Heart left ventricle (tissue), 16 donors: ENCODE measurements around the gene HNF1A. TPM values are rescaled to one million over a fixed set of nuclear protein-coding genes. Genes with fewer than 3 reads are reported as not detected.

Experiments used
- ATAC-seq, 4 donors: fragments of 200-7000 bp; cut with Tn5 transposase; one replicate each; pipeline ENCODE4 v1.9.1; 2020 to 2022; ENCODE audit warnings: moderate library complexity in 4 of 4, mild to moderate bottlenecking in 3 of 4, moderate number of reproducible peaks in 1 of 4
- DNase-seq, 5 donors: peaks; one replicate each; pipeline ENCODE4 v3.0.0-alpha.2; 2020
- H3K27ac ChIP-seq, 12 donors: fragments of 200-600 bp; sonication (generic) in 4 of 12; one replicate each; pipeline versions ENCODE4 v1.5.0 to v1.8.0; 2016 to 2022; ENCODE audit warnings: mild to moderate bottlenecking in 2 of 12
- H3K27me3 ChIP-seq, 9 donors: fragments of 200-600 bp; sonication (generic) in 2 of 9; one replicate each; pipeline versions ENCODE4 v1.5.1 to v1.8.0; 2016 to 2022; ENCODE audit warnings: mild to moderate bottlenecking in 3 of 9
- H3K36me3 ChIP-seq, 9 donors: fragments of 200-600 bp; sonication (generic) in 2 of 9; one replicate each; pipeline versions ENCODE4 v1.5.0 to v1.8.0; 2018 to 2022; ENCODE audit warnings: mild to moderate bottlenecking in 2 of 9
- H3K4me1 ChIP-seq, 12 donors: fragments of 200-600 bp; sonication (generic) in 4 of 12; one replicate each; pipeline versions ENCODE4 v1.5.0 to v1.8.0; 2016 to 2022; ENCODE audit warnings: mild to moderate bottlenecking in 3 of 12
- H3K4me3 ChIP-seq, 12 donors: fragments of 200-600 bp; sonication (generic) in 4 of 12; one replicate each; pipeline versions ENCODE4 v1.5.0 to v1.8.0; 2017 to 2022; ENCODE audit warnings: mild to moderate bottlenecking in 9 of 12, moderate library complexity in 4 of 12
- H3K9me3 ChIP-seq, 12 donors: fragments of 200-600 bp; sonication (generic) in 4 of 12; one replicate each; pipeline versions ENCODE4 v1.5.0 to v1.8.0; 2016 to 2022; ENCODE audit warnings: mild to moderate bottlenecking in 1 of 12
- CTCF ChIP-seq, 12 donors: fragments of 200-600 bp; sonication (generic) in 4 of 12; IDR thresholded peaks; one replicate each; pipeline versions ENCODE4 v1.5.0 to v1.8.0; 2018 to 2022; ENCODE audit warnings: antibody characterized with exemption in 12 of 12, mild to moderate bottlenecking in 5 of 12
- POLR2A ChIP-seq, 2 donors: fragments of 450-650 bp; IDR thresholded peaks; one replicate each; pipeline ENCODE4 v1.6.1; 2017; ENCODE audit warnings: antibody characterized with exemption in 2 of 2, mild to moderate bottlenecking in 2 of 2, moderate library complexity in 2 of 2
- WGBS, 4 donors: extraction: QIAGEN DNeasy Blood & Tissue Kit in 2 of 4; methylation state at CpG; one replicate each; pipeline versions ENCODE4 v1.1.5 to v1.1.7; 2013 to 2018; 5-methylcytosine and 5-hydroxymethylcytosine counted together
- intact Hi-C, 10 donors: fragments of 100-400 bp; cut with DNase I; formaldehyde crosslinking; loops; one replicate each; pipeline versions ENCODE4 v1.11.1 to v1.14.2; 2022
- polyA plus RNA-seq, 2 donors: library from polyadenylated mRNA; stranded (reverse); fragments of 200-250 nt; gene quantifications; one replicate each; pipeline ENCODE4 v1.2.3, GENCODE V29; 2013
- total RNA-seq, 9 donors: library from RNA; depleted of rRNA in 2 of 9; stranded (reverse); fragments of >200 nt in 2 of 9; fragmentation: NEBNext Ultra II Directional in 3 of 9; extraction: Animal tissue kit (Norgen Biotek cat#: 25700) in 3 of 9; gene quantifications; one replicate each; pipeline versions ENCODE4 v1.1.0 to v1.2.4, GENCODE V29; 2016 to 2023
- donor health status: ischemic (EF 13 %, LVEDD 7.1; RV severe dilation, severe dysfunction).
- donor health status: healthy with polysubstance abuse.
- donor health status: DM: no; HTN: yes; CAD: no.
- donor health status: DM: no; HTN: no; CAD: no.
- donor health status: ischemic (EF 25% LVEDD 6.9; RV normal size, moderate dysfunction).
- donor health status: ischemic (EF 25% LVEDD 5.7; RV mildly dilated, moderate dysfunction).
- donor health status: healthy.
- donor health status: DM: yes; HTN: yes; CAD: no.
- donor health status: ischemic (EF 35%, LVEDD 5.7; RV mildly dilated, moderate dysfunction).
- donor health status: nonischemic (EF 11% LVEDD 7.7; RV severe dilation, severe dysfunction).
- donor health status: DM: yes; HTN: yes; CAD: no.
- donor health status: PGD.
- donor health status: ischemic (EF 29% LVEDD 5.4; RV normal size, mild dysfunction).
- donor health status: nonischemic (EF 23%, LVEDD 6.1; RV moderate dilation, normal function).

Gene HNF1A
- total and polyA plus RNA-seq, 11 donors = 0.03 TPM; not detected in 10

- TF ChIP-seq POLR2A (IDR thresholded peaks at IDR 0.05) = no peak
- no peak for TF ChIP-seq CTCF (IDR thresholded peaks at IDR 0.05)
- Histone ChIP-seq H3K4me3 (no peak overlapping the region), H3K9me3 (no peaks in the 10 kb centered on the region), H3K36me3 (no peaks in the 10 kb centered on the region), H3K27me3 (no peaks in the 10 kb centered on the region), H3K4me1 (no peaks in the 10 kb centered on the region), H3K27ac (no peak overlapping the region)
- ATAC-seq = no peak
- no peak for DNase-seq
- 78 to 84% (median 80%) methylated on average over 7 of the region's 7 CpGs for WGBS, 4 donors
- intact Hi-C loops = no loop called here
Measured at GRCh38 chr12:120960657-120961056, 17.7 kb upstream of the HNF1A start.

GRCh38 chr12:120961604-120962531 is 16.5 kb upstream of the HNF1A start:
- ATAC-seq (peak in 2 of 4 donors; percentile 51 to 57), DNase-seq (peak in 2 of 5 donors; percentile 43 to 72)
- H3K36me3 ChIP-seq = no peaks in the 10 kb centered on the region
- H3K4me1 ChIP-seq = no peaks in the 10 kb centered on the region
- no peaks in the 10 kb centered on the region for H3K27me3 ChIP-seq
- WGBS, 4 donors = 71 to 75% (median 73%) methylated on average over 17 of the region's 17 CpGs
- no peak overlapping the region for H3K27ac ChIP-seq
- no peaks in the 10 kb centered on the region for H3K9me3 ChIP-seq
- H3K4me3 ChIP-seq = no peak overlapping the region
- intact Hi-C loops = no loop called here
- TF ChIP-seq CTCF (IDR thresholded peaks at IDR 0.05) (no peak), POLR2A (IDR thresholded peaks at IDR 0.05) (no peak)

- Histone ChIP-seq H3K27me3 (no peaks in the 10 kb centered on the region), H3K9me3 (no peaks in the 10 kb centered on the region), H3K4me1 (no peaks in the 10 kb centered on the region), H3K4me3 (no peak overlapping the region), H3K27ac (no peak overlapping the region), H3K36me3 (no peaks in the 10 kb centered on the region)
- intact Hi-C loops = no loop called here
- ATAC-seq (no peak), DNase-seq (no peak)
- TF ChIP-seq CTCF (IDR thresholded peaks at IDR 0.05) = no peak
- no peak for TF ChIP-seq POLR2A (IDR thresholded peaks at IDR 0.05)
- WGBS, 4 donors = 81 to 91% (median 85%) methylated on average over 2 of the region's 2 CpGs
Measured at GRCh38 chr12:120962532-120963020, 15.8 kb upstream of the HNF1A start.

- WGBS, 4 donors = 82 to 93% (median 88%) methylated on average over 8 of the region's 8 CpGs
- DNase-seq = no peak
- no peaks in the 10 kb centered on the region for H3K36me3 ChIP-seq
- H3K4me1 ChIP-seq = no peaks in the 10 kb centered on the region
- no peak for ATAC-seq
- no peak for TF ChIP-seq CTCF (IDR thresholded peaks at IDR 0.05)
- TF ChIP-seq POLR2A (IDR thresholded peaks at IDR 0.05) = no peak
- H3K4me3 ChIP-seq = no peak overlapping the region
- no peak overlapping the region for H3K27ac ChIP-seq
- intact Hi-C loops = no loop called here
- no peaks in the 10 kb centered on the region for H3K9me3 ChIP-seq
- H3K27me3 ChIP-seq = no peaks in the 10 kb centered on the region
Measured at GRCh38 chr12:120964298-120964697, 14.0 kb upstream of the HNF1A start.
